ENCODE measurements around the gene ARL8B. TPM values are rescaled to one million over a fixed set of nuclear protein-coding genes. Genes with fewer than 3 reads are reported as not detected.
"Not testable (repeated sequence)": the region's sequence is repeated elsewhere in the genome, so short reads cannot be mapped to it uniquely, and the experiment has no call there.

Gene ARL8B
- 10 to 100 TPM; 61.4 to 65.0 TPM for total RNA-seq

DNA sequence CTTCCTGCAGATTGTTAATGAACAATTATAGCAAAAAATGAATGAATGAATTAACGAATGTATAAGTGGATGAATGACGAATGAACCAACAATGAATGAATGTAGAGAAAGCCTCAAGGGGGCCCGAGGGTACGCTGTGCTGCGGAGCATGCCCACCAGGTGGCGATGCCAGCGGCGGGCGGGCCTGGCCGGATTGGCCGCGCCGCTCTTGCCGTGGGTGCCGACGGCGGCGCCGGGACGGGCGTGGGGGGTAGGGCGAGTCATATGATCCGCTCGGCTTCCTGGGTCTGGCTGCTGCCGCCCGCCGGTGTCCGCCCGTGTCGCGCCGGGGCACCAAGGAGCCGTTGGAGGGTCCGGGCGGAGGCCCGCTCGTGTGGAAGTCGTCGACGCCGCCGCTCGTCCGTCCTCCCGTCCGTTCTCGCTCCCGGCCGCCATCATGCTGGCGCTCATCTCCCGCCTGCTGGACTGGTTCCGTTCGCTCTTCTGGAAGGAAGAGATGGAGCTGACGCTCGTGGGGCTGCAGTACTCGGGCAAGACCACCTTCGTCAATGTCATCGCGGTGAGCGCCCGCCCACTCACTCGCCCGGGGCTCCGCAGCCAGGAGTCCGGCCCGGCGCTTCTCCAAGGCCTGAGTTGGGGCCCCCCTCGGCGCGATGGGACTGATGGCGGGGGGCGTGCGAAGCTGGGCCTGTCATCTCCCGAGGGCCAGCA lies at the start of gene ARL8B:
ARL8B (plus strand) TSS at position 263 of the 711 bp plus-strand sequence; CDS start at position 437, 174 bp downstream.
- POLR2A ChIA-PET = interaction anchor here (0.7 to 3.2 kb wide), 4 partner anchors 66 to 300 kb away, joined by 3 to 28 read pairs (median 11); partner anchors contain the start of gene EDEM1
- CTCF ChIA-PET = interaction anchor here (0.9 to 4.0 kb wide), 7 partner anchors 49 to 411 kb away, joined by 3 to 21 read pairs (median 3); partner anchors contain the start of genes BHLHE40 and EDEM1

DNA sequence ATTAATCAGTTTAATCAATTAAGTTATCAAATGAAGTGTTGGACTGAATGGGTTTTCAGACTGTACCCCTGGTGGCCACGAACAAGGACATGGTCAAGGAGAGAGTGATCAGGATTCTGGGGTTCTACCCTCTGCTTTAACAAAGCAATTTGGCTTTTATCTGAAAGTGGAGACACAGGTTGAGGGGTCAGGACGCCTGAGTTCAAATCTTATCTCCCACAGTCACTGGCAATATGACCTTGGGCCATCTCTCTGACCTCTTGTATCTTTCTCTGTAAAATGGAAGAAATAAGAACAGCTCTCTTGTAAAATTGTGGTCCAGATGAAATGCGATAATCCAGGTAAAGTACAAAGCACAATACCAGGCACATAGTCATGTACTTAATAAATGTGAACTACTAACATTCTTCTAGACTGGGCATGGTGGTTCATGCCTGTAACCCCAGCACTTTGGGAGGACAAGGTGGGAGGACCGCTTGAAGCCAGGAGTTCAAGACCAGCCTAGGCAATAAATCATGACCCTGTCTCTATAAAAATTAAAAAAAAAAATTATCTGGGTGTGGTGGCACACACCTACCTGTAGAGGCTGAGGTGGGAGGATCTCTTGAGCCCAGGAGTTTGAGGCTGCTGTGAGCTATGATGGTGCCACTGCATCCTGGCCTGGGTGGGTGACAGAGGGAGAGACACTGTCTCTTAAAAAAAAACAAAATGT lies 48.6 kb upstream of the ARL8B start:
- CTCF ChIA-PET = interaction anchor here (0.8 to 0.9 kb wide), 2 partner anchors 9 to 48 kb away, joined by 3 read pairs; no protein-coding TSS in a partner anchor
- POLR2A ChIA-PET = interaction anchor here (0.6 kb wide), 1 partner anchor 50 kb away, joined by 3 read pairs; no protein-coding TSS in a partner anchor

DNA sequence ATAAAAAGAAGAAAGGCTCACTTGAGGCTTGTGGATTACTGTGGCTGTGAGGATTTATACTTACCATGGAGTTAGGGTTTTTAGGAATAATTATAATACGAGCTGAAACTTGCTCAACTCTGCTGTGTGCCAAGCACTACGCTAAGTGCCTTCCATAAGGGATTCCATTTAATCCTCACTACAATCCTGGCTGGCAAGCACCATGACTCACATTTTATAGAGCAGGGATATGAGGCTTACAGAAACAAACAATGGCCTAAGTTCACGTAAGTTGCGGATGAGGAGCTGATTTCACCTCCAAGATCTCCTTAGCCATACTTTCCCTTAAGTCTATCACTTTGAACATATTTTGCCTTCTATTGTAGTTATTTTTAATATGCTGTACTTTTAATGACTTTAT lies 43.9 kb upstream of the ARL8B start:
- ChIA-PET CTCF (no interaction called here), POLR2A (no interaction called here)

DNA sequence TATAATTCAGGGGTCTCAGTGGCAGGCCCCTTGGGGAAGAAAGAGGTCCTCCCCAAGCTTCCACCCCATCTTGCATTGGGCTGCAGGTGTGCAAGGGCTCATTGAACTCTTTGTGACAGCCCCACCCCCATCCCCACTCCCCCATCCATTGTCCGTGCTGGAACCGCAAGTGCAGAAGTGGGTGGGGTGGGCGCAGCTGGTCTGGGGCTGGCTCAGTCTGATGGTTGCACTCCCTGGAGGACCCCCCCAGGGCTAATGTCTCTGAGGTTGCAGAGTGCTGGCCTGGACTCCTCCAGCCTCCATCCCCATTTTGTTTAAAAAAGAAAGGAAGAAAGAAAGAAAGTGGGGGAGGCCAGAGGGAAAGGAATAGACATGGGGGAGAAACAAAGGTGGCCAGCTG lies 42.3 kb upstream of the ARL8B start:
- CTCF ChIA-PET = interaction anchor here (0.6 to 1.8 kb wide), 2 partner anchors 16 to 22 kb away, joined by 3 to 5 read pairs; no protein-coding TSS in a partner anchor

DNA sequence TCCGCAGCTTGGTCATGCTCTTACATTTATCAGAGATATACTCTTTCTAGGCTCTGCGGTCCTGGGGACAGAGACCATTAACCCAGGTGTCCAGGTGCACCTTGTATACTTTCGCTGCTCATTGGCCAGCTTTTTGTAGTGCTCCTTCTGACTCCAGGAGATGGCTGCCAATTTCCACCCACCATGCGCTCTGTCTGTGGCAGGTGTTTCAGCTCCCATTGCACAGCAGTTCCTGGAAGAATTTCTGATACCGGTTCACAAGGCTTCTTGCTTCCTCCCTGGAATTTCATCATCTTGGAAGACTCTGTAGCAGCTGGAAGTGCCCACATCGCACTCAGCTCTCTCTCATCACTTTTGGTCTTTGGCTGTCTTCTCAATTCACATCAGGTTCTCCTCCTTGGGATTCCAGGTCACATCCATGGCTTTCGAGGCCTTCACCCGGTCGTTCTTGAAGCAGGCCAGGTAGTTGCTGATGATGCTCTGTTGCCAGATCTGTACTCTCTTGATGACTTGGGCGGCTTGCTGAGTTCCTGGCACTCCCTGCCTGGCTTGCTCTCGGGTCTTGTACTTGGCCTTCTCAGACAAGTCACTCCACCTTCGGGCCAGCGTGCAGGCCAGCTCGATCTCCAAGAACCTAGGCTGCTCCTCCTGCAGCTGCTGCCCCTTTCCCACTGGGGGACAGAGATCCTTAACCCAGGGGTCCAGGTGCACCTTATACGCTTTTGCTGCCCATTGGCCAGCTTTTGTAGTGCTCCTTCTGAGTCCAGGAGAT lies 41.1 kb upstream of the ARL8B start:
- ChIA-PET POLR2A (no interaction called here), CTCF (interaction anchor here (1.8 kb wide), 1 partner anchor 24 kb away, joined by 5 read pairs; no protein-coding TSS in a partner anchor)

More for the DNA sequence above, 42.3 kb upstream of the ARL8B start:
- POLR2A ChIA-PET = interaction anchor here (0.6 kb wide), 1 partner anchor 129 kb away, joined by 4 read pairs; no protein-coding TSS in a partner anchor

DNA sequence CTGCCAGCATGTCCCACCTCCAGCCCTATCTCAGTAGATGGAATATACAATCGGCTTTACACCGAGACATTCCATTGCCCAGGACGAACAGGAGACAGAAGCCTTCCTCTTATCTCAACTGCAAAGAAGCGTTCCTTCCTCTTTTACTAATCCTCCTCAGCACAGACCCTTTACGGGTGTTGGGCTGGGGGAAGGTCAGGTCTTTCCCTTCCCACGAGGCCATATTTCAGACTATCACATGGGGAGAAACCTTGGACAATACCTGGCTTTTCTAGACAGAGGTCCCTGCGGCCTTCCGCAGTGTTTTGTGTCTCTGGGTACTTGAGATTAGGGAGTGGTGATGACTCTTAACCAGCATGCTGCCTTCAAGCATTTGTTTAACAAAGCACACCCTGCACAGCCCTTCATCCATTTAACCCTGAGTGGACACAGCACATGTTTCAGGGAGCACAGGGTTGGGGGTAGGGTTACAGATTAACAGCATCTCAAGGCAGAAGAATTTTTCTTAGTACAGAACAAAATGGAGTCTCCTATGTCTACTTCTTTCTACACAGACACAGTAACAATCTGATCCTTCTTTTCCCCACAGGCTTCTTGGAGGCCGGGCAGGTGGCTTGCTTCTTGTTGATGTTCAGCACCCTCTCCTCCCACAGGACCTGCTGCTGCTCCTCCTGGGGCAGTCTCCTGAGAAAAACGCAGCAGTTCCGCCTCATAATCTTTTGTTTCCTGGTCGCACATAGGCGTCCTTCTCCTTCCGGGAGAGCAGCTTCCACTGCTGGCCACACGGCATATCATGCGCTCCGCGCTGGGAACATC lies 39.9 kb upstream of the ARL8B start:
- CTCF ChIA-PET = interaction anchor here (1.0 kb wide), 1 partner anchor 8 kb away, joined by 3 read pairs; no protein-coding TSS in a partner anchor
- POLR2A ChIA-PET = not testable (repeated sequence)

DNA sequence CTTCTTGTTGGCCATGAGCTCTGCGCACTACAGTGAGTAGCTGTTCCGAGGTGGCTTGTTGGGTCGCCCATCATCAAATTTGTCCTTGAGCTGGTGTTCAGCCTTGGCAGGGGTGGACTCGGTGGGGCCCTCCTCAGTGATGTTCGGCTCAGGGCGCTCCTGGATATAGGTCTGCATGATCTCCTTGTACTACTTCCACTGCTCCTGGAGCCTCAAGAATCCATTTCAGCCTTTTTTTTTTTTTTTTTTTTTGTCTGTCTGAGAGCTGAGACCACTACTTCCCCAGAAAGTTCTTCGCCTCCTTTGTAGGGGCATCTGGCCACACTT lies 39.3 kb upstream of the ARL8B start:
- ChIA-PET CTCF (interaction anchor here (1.0 kb wide), 1 partner anchor 9 kb away, joined by 3 read pairs; no protein-coding TSS in a partner anchor), POLR2A (no interaction called here)

DNA sequence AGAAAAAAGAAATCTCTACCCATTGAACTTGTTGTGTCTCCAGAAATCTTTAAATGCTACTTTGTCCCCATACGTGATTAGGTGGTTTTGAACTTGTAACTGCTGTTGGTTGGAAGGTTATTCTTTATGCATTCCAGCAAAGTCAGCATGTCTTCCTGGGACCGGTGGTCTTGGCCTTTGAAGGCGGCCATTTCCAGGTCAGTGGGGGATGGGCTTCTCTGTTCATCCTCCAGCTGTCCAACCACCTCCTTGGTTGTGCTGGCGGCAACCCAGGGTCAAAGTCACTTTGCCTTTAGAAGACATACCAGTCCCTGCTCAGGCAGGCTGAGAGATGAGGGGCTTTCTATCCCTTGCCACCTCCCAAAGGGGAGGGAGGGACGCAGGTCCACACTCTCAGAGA lies 37.9 kb upstream of the ARL8B start:
- POLR2A ChIA-PET = no interaction called here
- CTCF ChIA-PET = no interaction called here

DNA sequence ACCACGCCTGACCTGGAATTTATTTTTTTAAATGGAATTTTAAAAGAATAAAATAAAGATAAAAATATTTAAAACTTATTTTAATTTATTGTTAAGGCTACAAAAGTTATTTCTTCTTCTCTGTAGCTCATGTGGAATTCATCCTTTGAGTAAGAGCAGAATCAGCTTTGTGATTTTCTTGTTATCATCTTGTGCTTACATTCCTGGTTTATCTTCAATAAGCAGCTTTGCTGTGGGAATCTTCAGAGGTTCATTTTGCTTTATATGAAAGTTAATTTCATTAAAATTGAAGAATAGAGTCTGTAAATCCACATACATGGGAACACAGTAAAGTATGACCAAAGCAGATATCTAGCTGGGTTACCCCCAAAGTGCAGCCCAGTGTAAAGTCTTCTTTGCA lies 35.4 kb upstream of the ARL8B start:
- ChIA-PET CTCF (no interaction called here), POLR2A (no interaction called here)

DNA sequence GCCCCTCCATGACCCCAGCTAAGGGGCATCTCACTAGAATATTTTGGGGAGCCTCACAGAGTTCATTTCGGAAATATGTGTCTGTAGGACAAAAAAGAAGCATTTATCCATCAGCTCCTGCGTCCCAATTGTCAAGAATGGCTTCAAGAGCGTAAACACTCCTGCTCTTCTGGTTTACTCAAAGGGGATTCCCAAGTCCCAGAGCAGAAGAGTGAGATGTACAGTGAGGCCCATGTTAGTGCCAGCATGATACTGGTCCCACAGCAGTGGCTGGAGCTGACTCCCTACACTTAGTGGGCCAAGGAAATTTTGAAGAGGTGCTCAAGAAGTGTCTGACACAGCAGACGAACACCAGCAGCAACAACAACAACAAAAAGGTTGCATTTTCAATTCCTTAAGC lies 34.9 kb upstream of the ARL8B start:
- ChIA-PET POLR2A (no interaction called here), CTCF (no interaction called here)

DNA sequence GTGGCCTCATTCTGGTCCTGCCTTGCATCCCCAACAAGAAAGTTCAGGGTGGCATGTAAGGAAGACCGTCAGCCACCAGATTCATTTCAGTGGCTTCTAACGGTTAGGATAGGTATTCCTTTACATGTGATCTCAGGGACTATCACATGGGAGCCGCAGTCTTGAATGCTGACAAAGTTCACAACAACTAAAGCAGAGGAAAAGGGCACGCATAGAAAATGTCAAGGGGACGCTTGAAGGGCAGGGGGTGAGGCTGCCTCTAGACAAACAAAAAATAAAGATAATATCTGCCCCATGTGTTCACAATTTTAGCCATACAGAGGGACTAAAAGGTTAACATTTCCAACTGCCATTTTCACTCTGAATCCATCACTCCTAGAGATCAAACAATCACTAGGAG lies 31.9 kb upstream of the ARL8B start:
- CTCF ChIA-PET = no interaction called here
- POLR2A ChIA-PET = no interaction called here

DNA sequence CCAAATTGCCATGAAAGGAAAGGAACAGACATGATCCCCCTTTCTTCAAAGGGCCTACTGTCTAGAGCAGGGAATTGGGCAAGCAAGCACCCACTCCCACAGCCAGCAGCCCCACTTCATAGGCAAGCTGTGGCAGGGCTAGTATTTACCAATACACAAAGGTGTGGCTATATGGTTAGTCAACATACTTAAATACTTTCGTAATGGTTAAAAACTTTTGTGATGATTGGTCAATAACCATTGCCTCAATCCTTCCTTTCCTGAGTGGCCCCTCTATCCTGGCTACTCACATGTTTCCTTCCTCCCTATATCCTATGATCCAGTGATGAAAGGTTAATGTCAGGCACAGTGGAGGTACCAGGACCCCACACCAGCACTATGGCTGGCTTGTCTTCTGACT lies 30.1 kb upstream of the ARL8B start:
- ChIA-PET CTCF (no interaction called here), POLR2A (no interaction called here)

DNA sequence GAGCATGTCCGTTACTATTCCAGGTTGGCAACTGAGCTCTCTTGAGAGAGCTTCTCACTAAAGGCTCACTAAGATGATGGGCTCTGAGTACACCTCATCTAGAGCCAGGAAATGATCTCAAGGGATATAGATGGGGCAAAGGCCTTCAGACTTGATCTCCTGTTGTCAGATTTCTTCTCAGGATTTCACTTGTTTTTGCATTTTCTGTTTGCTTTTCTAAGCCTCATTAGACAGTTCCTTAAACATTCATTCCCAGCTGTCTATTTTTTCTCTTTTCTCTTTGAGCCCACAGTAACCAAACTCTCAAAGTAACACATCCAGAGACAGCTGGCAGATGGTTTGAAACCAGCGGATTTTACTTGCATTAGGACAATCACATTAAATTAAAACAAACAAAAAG lies 28.4 kb upstream of the ARL8B start:
- ChIA-PET POLR2A (no interaction called here), CTCF (interaction anchor here (0.7 kb wide), 2 partner anchors 315 to 683 kb away, joined by 3 to 4 read pairs; no protein-coding TSS in a partner anchor)

DNA sequence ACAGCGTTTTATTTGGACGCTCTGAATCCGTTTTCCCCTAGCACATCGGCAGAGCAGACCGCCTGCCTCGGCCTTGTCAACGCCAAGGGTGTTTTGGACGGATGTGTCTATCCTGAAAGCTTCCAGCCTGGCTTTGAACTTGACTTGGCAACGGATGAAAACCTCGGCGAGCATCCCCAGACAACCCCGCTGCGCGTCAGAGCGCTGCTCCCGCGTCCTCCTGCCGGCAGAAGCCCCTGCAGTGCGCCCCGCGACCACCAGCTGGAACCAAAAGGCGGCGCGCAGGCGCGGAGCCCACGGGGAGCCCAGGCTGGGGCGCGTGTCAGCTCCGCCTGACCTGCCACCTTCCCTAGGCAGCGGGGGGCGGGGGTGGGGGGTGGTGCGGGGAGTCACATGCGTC lies 26.2 kb upstream of the ARL8B start:
- POLR2A ChIA-PET = no interaction called here
- CTCF ChIA-PET = interaction anchor here (0.6 kb wide), 2 partner anchors 16 to 136 kb away, joined by 3 read pairs; no protein-coding TSS in a partner anchor

DNA sequence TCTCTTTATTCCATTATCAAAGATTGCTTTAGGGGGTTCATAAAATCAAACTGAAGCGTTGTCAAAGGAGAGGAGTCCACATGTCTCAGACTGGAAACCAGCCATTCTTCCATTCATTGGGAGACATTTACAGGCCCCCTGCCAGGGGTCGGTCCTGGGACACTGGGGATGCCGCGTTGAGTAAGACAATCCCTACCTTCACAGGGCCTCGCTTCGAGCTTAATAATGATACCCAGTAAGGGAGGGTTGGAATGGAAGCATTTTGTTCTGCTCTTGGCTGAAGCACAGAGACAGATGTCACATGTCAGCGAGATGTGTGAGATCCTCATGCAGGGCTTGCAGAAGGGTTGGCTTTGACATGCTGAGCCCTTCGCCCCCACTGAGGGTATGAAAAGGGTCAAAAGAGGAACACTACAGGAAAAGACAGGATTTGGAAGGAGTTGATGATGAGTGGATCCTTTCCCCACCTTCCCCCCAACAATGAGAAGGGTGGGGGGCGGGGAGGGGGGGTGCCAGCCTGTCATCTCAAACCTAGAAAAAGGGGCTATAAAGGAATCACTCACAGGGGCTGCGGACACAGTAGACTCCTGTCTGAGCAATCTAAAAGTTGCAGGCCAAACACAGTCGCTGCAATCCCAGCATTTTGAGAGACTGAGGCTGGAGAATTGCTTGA lies 25.6 kb upstream of the ARL8B start:
- POLR2A ChIA-PET = no interaction called here
- CTCF ChIA-PET = interaction anchor here (0.6 kb wide), 1 partner anchor 137 kb away, joined by 3 read pairs; no protein-coding TSS in a partner anchor

DNA sequence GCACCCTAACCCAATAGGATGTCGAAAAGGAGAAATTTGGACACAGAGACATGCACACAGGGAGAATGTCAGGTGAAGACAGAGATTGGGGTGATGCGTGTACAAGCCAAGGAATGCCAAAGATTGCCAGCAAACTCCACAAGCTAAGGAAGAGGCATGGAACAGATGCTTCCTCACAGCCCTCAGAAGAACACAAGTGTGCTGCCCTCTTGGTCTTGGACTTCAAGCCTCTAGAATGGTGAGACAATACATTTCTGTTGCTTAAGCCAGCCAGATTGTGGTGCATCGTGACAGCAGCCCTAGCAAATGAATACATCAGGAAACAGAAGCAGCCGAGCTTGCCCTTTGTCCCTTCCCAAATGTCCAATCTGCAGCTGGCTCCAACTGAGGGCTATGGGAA lies 23.7 kb upstream of the ARL8B start:
- ChIA-PET CTCF (no interaction called here), POLR2A (no interaction called here)

DNA sequence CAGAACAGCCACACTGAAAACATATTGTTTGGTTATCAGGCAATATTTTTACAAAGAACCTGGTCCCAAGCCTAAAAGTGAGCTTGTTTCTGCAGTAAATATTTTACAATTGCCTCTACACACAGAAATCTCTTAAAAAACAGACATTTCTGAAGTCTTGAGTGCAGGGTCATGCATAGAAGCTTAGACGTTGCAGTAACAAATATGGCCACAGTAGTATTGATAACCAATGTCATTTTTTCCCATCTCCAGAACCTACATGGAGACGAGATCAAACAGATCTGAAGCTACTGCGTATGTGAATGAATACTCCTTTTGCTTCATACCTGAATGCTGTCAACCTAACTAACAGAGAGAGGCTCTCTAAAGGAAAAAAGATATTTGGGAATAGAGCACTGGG lies 19.6 kb upstream of the ARL8B start:
- ChIA-PET CTCF (interaction anchor here (0.7 kb wide), 1 partner anchor 520 kb away, joined by 5 read pairs; no protein-coding TSS in a partner anchor), POLR2A (no interaction called here)

DNA sequence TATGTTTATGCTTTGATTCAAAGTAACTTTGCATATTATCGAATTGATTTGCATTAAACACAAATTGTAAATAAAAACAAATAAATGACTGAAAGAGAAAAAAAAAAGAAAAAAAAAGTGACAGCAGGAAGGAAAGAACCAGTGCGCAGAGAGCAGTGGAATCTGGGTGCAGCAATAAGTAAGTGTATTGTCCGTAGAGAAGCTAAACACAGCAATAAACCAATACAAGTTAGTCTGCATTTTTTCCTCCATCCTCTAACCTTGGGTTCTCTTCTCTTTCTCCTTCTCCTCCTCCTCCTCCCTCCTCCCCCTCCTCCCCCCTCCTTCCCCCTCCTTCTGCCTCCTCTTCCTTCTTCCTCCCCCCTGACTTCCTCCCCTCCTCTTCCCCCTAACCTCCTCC lies 18.3 kb upstream of the ARL8B start:
- CTCF ChIA-PET = no interaction called here
- POLR2A ChIA-PET = no interaction called here

DNA sequence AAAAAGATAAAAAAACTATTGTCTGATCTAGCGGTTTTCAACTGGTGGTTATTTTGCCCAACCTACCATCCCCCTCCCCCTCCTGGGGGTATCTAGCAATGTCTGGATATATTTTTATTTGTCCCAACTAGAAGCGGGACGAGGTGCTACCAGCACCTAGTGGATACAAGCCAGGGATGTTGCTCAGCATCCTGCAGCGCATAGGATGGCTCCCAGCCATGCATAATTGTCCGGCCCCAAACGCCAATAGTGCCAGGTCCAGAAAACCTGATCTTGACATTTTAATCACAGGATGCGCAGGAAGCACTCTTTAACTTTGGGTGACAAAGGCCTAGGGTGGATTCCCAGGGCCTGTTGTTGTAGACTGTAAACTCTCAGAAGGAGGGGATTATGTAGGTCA lies 17.0 kb upstream of the ARL8B start:
- ChIA-PET CTCF (no interaction called here), POLR2A (no interaction called here)

Data from activated CD8-positive, alpha-beta memory T cell treated with anti-CD3 and anti-CD28 coated beads for 36 hours (primary cell).